Naive thymus-derived CD4-positive, alpha-beta T cell (primary cell): ENCODE results near the gene PPP1CA. TPM values are rescaled to one million over a fixed set of nuclear protein-coding genes. Genes with fewer than 3 reads are reported as not detected.
A peak's percentile ranks its signal among the peaks of the same experiment; 100 is the strongest.

Source experiments
- ATAC-seq: fragments of 150-1000 bp; cut with Tn5 transposase; 2 replicates; pipeline ENCODE4 v1.10.0; 2021; ENCODE audit warnings: mild to moderate bottlenecking, moderate library complexity
- CTCF ChIA-PET: fragments of 350-600 bp; sonication (Branson Sonifier 250); formaldehyde crosslinking; loops from one replicate; lab custom pipeline; 2021; ENCODE audit warnings: antibody characterized with exemption; lab: Charles Lee
- POLR2A ChIA-PET: fragments of 350-600 bp; sonication (Branson Sonifier 250); formaldehyde crosslinking; loops from one replicate; lab custom pipeline; 2021; ENCODE audit warnings: antibody characterized with exemption, inconsistent platforms; lab: Charles Lee
- DNase-seq, 9 donors: peaks; one replicate each; pipeline versions ENCODE4 v3.0.0 to v3.0.0-alpha.2; 2020 to 2022; ENCODE audit warnings: mixed read lengths in 1 of 9
- H3K27ac ChIP-seq: one replicate; pipeline ENCODE4 v1.7.0; 2013; ENCODE audit warnings: mild to moderate bottlenecking, low read depth, low read length, moderate library complexity
- H3K27me3 ChIP-seq, 2 donors: one replicate each; pipeline ENCODE4 v1.7.0; 2013; ENCODE audit warnings: low read length in 2 of 2, mild to moderate bottlenecking in 2 of 2, moderate library complexity in 2 of 2; ENCODE audit not compliant: control insufficient read depth in 2 of 2, insufficient read depth in 2 of 2
- H3K36me3 ChIP-seq, 3 experiments: 1 replicate in 2 of 3; 2 replicates in 1 of 3; pipeline ENCODE4 v1.7.0; 2013; ENCODE audit warnings: low read length in 3 of 3, mild to moderate bottlenecking in 3 of 3, moderate library complexity in 1 of 3; ENCODE audit not compliant: insufficient read depth in 3 of 3, control insufficient read depth in 2 of 3
- H3K4me1 ChIP-seq, 2 donors: one replicate each; pipeline ENCODE4 v1.7.0; 2013; ENCODE audit warnings: low read length in 2 of 2, mild to moderate bottlenecking in 2 of 2, moderate library complexity in 1 of 2; ENCODE audit not compliant: control insufficient read depth in 2 of 2, insufficient read depth in 2 of 2
- H3K4me3 ChIP-seq: 2 replicates; pipeline ENCODE4 v1.7.0; 2013; ENCODE audit warnings: mild to moderate bottlenecking, low read length
- H3K9me3 ChIP-seq, 3 experiments: 1 replicate in 2 of 3; 2 replicates in 1 of 3; pipeline ENCODE4 v1.7.0; 2013; ENCODE audit warnings: low read length in 3 of 3; ENCODE audit not compliant: control insufficient read depth in 2 of 3
- H3K27ac Mint-ChIP-seq, 9 donors: one replicate each; pipeline ENCODE4 v1.8.0; 2020 to 2022; ENCODE audit warnings: mixed read lengths in 9 of 9, mild to moderate bottlenecking in 8 of 9, moderate library complexity in 5 of 9, inconsistent platforms in 2 of 9
- H3K27me3 Mint-ChIP-seq, 5 donors: one replicate each; pipeline ENCODE4 v1.8.0; 2021 to 2022; ENCODE audit warnings: mixed read lengths in 5 of 5, mild to moderate bottlenecking in 1 of 5
- H3K36me3 Mint-ChIP-seq, 5 donors: one replicate each; pipeline ENCODE4 v1.8.0; 2020 to 2022; ENCODE audit warnings: mixed read lengths in 5 of 5, mild to moderate bottlenecking in 3 of 5, inconsistent platforms in 1 of 5
- H3K4me1 Mint-ChIP-seq, 7 donors: one replicate each; pipeline ENCODE4 v1.8.0; 2020 to 2022; ENCODE audit warnings: mixed read lengths in 7 of 7, mild to moderate bottlenecking in 3 of 7, inconsistent platforms in 1 of 7
- H3K4me3 Mint-ChIP-seq, 10 donors: one replicate each; pipeline ENCODE4 v1.8.0; 2020 to 2022; ENCODE audit warnings: mild to moderate bottlenecking in 10 of 10, mixed read lengths in 10 of 10, moderate library complexity in 6 of 10, inconsistent platforms in 2 of 10
- H3K9me3 Mint-ChIP-seq, 11 donors: one replicate each; pipeline ENCODE4 v1.8.0; 2020 to 2022; ENCODE audit warnings: mixed read lengths in 11 of 11, mild to moderate bottlenecking in 4 of 11, inconsistent platforms in 1 of 11, moderate library complexity in 1 of 11
- intact Hi-C, 2 donors: fragments of 100-400 bp; cut with micrococcal nuclease; formaldehyde crosslinking; loops; one replicate each; pipeline ENCODE4 v1.15.1; 2023
- polyA plus RNA-seq, 2 donors: library from polyadenylated mRNA; unstranded; fragments of 300-500 nt; fragmentation: Illumina TruSeq; gene quantifications; one replicate each; pipeline ENCODE4 v1.2.3, GENCODE V29; 2021
- total RNA-seq, 6 experiments: library from RNA in 5 of 6; stranded (reverse) in 5 of 6; gene quantifications; 1 replicate in 5 of 6; 2 replicates in 1 of 6; pipeline ENCODE4 v1.2.3 and lab custom pipeline; 2021 to 2026

Gene PPP1CA
- total and polyA plus RNA-seq, 7 experiments from 2014 or later: 83.0 to 363 (median 150) TPM

DNA sequence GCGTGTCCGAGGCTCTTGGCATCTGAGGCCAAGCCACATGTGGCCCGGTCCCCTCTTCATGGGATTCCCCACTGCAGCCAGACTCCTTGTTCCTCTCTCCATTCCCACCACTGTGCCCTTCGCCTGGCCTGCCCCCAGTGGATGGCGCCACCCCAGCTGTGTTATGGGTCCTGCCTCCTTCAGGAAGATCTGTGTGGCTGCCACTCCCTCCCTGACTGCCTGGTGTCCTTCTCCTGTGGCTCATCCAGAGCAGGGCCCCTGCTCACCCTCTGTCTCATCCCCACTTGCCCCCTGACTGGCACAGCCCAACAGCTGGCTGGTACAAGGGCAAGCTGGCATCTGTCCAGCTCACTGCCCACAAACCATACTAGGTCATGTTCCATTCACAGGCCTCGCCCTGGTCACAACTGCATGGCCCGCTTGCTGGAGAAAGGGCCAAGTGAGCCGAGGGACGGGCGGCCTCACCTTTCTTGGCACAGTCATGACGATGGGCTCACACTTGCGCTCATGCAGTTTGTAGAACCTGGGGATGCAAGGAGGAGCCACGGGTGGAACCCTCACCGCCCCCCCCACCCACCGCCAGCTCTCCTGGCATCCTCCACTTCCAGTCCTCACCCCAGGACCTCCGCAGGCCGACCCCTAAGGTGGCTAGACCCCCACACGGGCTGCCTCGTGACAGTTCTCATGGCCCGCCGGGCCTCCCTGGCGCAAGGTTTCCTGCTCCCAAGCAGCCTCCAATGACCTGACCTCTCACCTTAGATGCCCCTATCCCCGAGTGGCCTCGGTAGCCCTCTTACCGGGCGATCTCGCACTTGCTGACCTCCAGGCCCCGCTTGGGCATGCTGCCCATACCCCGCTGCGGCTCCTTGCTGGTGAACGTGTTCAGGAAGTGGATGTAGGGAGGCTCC lies 37.9 kb upstream of the PPP1CA start:
- Mint-ChIP-seq H3K9me3 (peaks cover 0 to 1% (median 0%) of the 10 kb centered on the region in 11 donors), H3K27ac (peak overlapping the region; percentile 90 to 97 (median 95)), H3K27me3 (no peaks in the 10 kb centered on the region), H3K36me3 (peaks cover 0 to 43% (median 0%) of the 10 kb centered on the region in 5 donors), H3K4me3 (peak overlapping the region; percentile 85 to 99 (median 97)), H3K4me1 (peaks cover 40 to 74% (median 57%) of the 10 kb centered on the region in 7 donors)
- ChIA-PET POLR2A (interaction anchor here (0.6 to 31.8 kb wide), 14 partner anchors 9 to 172 kb away, joined by 3 to 1530 read pairs (median 37); partner anchors contain the start of genes AIP, CABP4, CARNS1 and CDK2AP2), CTCF (interaction anchor here (0.8 to 5.9 kb wide), 8 partner anchors 12 to 37 kb away, joined by 3 to 37 read pairs (median 4); partner anchors contain the start of genes PPP1CA, TBC1D10C and TMEM134)
- Histone ChIP-seq H3K4me3 (peak overlapping the region; percentile 100), H3K9me3 (no peaks in the 10 kb centered on the region), H3K27ac (peak overlapping the region; percentile 85), H3K4me1 (peaks cover 38 to 64% of the 10 kb centered on the region in 2 donors), H3K27me3 (no peaks in the 10 kb centered on the region), H3K36me3 (peaks cover 0 to 23% (median 8%) of the 10 kb centered on the region in 3 experiments)
- no peak for ATAC-seq
- intact Hi-C loops: no loop called here
- DNase-seq: peak in 3 of 9 donors; percentile 36 to 57 (median 40)

DNA sequence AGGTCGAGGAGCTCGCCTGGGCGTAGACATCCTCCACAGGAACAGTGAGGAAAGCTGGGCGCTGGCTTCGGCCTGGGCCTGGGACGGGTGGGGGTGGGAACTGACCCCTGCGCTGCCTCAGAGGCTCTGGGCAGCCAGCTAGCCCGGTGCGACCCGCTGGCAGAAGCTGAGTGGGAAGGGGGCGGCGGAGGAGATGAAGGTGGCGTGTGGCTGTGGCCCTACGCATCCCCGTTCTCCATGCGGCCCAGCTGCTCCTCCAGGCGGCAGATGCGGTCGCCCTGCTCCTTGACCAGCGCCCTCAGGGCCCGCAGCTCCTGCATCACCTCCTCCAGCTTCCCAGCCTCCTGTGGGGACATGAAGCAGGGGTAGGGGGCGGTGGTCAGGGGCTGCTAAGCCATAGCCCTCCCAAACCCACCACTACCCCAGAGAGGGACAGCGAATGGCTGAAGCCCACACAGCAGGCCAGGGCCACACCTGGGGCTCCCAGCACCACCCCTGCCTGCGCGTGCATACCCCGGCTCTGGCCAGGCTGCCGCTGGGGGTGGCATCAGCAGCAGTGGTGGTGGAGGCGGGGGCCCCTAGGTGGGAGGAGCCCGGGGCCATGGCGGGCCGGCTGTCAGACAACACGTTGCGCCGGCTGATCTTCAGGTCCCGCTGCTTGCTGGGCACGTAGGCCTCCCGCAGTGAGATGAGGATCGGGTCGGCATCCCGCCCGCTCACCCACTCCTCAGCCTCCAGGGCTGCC lies 36.7 kb upstream of the PPP1CA start:
- H3K9me3 ChIP-seq: no peaks in the 10 kb centered on the region
- H3K36me3 ChIP-seq: peaks cover 0 to 36% (median 11%) of the 10 kb centered on the region in 3 experiments
- H3K27me3 ChIP-seq: no peaks in the 10 kb centered on the region
- peak overlapping the region; percentile 85 for H3K27ac ChIP-seq
- peak overlapping the region; percentile 100 for H3K4me3 ChIP-seq
- peak; percentile 54 to 83 (median 70) for DNase-seq
- H3K4me3 Mint-ChIP-seq: peak overlapping the region; percentile 85 to 99 (median 97)
- H3K4me1 Mint-ChIP-seq: peaks cover 40 to 76% (median 53%) of the 10 kb centered on the region in 7 donors
- ATAC-seq: peak; percentile 63
- peaks cover 0 to 43% (median 0%) of the 10 kb centered on the region in 5 donors for H3K36me3 Mint-ChIP-seq
- H3K27ac Mint-ChIP-seq: peak overlapping the region; percentile 90 to 97 (median 95)
- ChIA-PET CTCF (interaction anchor here (0.7 to 5.9 kb wide), 13 partner anchors 13 to 63 kb away, joined by 3 to 37 read pairs (median 5); partner anchors contain the start of genes AIP, PPP1CA, TBC1D10C and TMEM134), POLR2A (interaction anchor here (1.0 to 31.8 kb wide), 19 partner anchors 10 to 198 kb away, joined by 3 to 1530 read pairs (median 9); partner anchors contain the start of genes AIP, CABP4, CARNS1 and CDK2AP2)
- H3K27me3 Mint-ChIP-seq: no peaks in the 10 kb centered on the region
- intact Hi-C loops: no loop called here
- H3K4me1 ChIP-seq: peaks cover 43 to 70% of the 10 kb centered on the region in 2 donors
- H3K9me3 Mint-ChIP-seq: peaks cover 0 to 1% (median 0%) of the 10 kb centered on the region in 11 donors

DNA sequence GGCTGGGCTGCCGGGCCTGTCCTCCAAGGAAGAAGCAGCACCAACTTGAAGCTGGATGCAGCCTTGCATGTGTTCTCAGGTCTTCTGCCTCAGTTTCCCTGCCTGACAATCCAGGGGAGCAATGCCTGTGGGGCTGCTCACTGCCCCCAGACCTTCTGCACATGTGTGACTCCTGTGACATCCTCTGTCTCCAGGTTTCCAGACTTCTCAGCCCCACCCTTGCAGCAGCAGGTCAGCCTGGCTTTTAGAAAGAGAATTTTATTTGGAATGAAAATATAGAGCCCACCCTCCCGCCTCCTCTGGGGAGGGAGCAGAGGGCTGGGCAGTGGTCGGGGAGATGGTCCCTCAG lies 36.1 kb upstream of the PPP1CA start:
- Mint-ChIP-seq H3K4me3 (peak overlapping the region; percentile 85 to 99 (median 97)), H3K36me3 (peaks cover 0 to 43% (median 0%) of the 10 kb centered on the region in 5 donors), H3K9me3 (peaks cover 0 to 1% (median 0%) of the 10 kb centered on the region in 11 donors), H3K4me1 (peaks cover 42 to 78% (median 52%) of the 10 kb centered on the region in 7 donors), H3K27ac (peak overlapping the region; percentile 71 to 97 (median 92)), H3K27me3 (no peaks in the 10 kb centered on the region)
- no peak for ATAC-seq
- intact Hi-C loops: loop anchor here (1.0 to 2.0 kb wide), 11 partner anchors 9 to 69 kb away; partner anchors contain the start of genes AIP (in 2 of the 2), RPS6KB2 (in 2 of the 2) and TMEM134 (in 2 of the 2)
- peaks cover 0 to 41% (median 11%) of the 10 kb centered on the region in 3 experiments for H3K36me3 ChIP-seq
- CTCF ChIA-PET: interaction anchor here (0.7 to 5.9 kb wide), 11 partner anchors 18 to 63 kb away, joined by 3 to 37 read pairs (median 5); partner anchors contain the start of genes AIP, PPP1CA, TBC1D10C and TMEM134
- POLR2A ChIA-PET: interaction anchor here (1.1 to 31.8 kb wide), 18 partner anchors 9 to 197 kb away, joined by 4 to 1530 read pairs (median 14); partner anchors contain the start of genes AIP, CABP4, CARNS1 and CDK2AP2
- no peak for DNase-seq
- peak overlapping the region; percentile 85 for H3K27ac ChIP-seq
- H3K4me3 ChIP-seq: peak overlapping the region; percentile 100
- peaks cover 45 to 73% of the 10 kb centered on the region in 2 donors for H3K4me1 ChIP-seq
- no peaks in the 10 kb centered on the region for H3K9me3 ChIP-seq
- H3K27me3 ChIP-seq: no peaks in the 10 kb centered on the region

DNA sequence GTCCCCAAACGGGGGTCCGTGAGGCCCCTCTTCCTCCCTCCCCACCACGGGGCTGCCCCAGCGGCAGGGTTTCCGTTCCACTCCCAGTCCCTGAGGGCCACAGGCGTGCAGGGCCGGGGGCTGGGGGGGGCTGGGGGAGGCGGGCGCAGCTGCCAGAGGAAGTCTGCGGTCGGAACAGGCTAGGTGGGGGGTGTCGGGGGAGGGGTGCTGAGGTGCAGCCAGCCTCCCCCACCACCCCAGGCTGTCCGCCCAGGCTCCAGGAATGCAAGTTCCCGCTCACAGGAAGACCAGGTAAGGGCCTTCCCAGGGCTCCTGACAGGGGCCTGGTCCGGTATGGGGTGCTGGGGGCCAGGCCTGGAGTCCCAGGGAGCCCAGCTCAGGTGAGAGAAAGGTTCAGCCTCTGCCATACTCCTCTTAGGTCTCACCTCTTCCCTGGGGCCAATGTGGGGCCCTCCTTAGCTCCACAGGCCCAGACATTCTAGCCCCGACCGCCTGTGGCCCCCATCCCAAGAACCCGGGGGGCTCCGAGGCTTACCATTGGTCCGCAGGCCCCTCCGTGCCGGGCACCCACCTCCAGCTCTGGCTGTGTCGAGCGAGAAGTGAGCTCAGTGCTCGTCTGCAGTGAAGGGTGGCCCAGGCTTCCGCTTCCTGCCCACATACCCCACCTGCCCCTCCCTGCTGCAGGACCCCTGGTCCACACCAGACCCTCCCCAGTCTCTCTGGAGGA lies 35.6 kb upstream of the PPP1CA start, which contains the start of gene PTPRCAP:
Gene PTPRCAP, minus strand, starts transcription at position 601 of the 727 bp plus-strand sequence. Its CDS starts 63 bp downstream, at position 538.
- POLR2A ChIA-PET: interaction anchor here (0.6 to 31.8 kb wide), 21 partner anchors 9 to 197 kb away, joined by 3 to 1530 read pairs (median 7); partner anchors contain the start of genes AIP, CABP4, CARNS1 and GPR152
- ATAC-seq (peak; percentile 74), DNase-seq (peak; percentile 49 to 86 (median 84))
- H3K4me3 Mint-ChIP-seq: peak within 1 kb of the TSS; percentile 85 to 99 (median 97)
- Histone ChIP-seq H3K36me3 (peaks cover 0 to 47% (median 11%) of the 10 kb centered on the region in 3 experiments), H3K4me3 (peak within 1 kb of the TSS; percentile 100), H3K27ac (peak within 1 kb of the TSS; percentile 85), H3K9me3 (no peaks in the 10 kb centered on the region), H3K4me1 (peaks cover 45 to 73% of the 10 kb centered on the region in 2 donors), H3K27me3 (no peaks in the 10 kb centered on the region)
- H3K27ac Mint-ChIP-seq: peak within 1 kb of the TSS; percentile 71 to 97 (median 92)
- no peaks in the 10 kb centered on the region for H3K27me3 Mint-ChIP-seq
- H3K9me3 Mint-ChIP-seq: peaks cover 0 to 1% (median 0%) of the 10 kb centered on the region in 11 donors
- CTCF ChIA-PET: interaction anchor here (0.6 to 5.9 kb wide), 11 partner anchors 18 to 47 kb away, joined by 3 to 37 read pairs (median 5); partner anchors contain the start of genes AIP, PPP1CA, TBC1D10C and TMEM134
- peaks cover 43 to 78% (median 53%) of the 10 kb centered on the region in 7 donors for H3K4me1 Mint-ChIP-seq
- peaks cover 0 to 44% (median 1%) of the 10 kb centered on the region in 5 donors for H3K36me3 Mint-ChIP-seq
- intact Hi-C loops: loop anchor here (1.0 to 2.0 kb wide), 11 partner anchors 9 to 69 kb away; partner anchors contain the start of genes AIP (in 2 of the 2), RPS6KB2 (in 2 of the 2) and TMEM134 (in 2 of the 2)
